ENCODE results near the gene NEO1. TPM values are rescaled to one million over a fixed set of nuclear protein-coding genes. Genes with fewer than 3 reads are reported as not detected.

The NEO1 gene
- polyA plus RNA-seq, 2 of the 4 experiments (the other 2 are of a cell fraction), result 29.1 to 30.3 TPM

GRCh38 chr15:73075160-73075859 is 23.0 kb downstream of the NEO1 start:
- Histone ChIP-seq H3K27ac (no peak overlapping the region), H3K4me3 (no peak overlapping the region), H3K4me1 (peaks cover 20% of the 10 kb centered on the region), H3K9me3 (no peaks in the 10 kb centered on the region), H3K4me2 (no peak overlapping the region)
- FAIRE-seq, result no peak
- ChIA-PET CTCF (interaction anchor here (0.7 kb wide), 1 partner anchor 30 kb away, joined by 3 read pairs; no protein-coding TSS in a partner anchor), POLR2A (no interaction called here)
- DNase-seq (ENCODE audit: low read depth in 1 of 2, low spot score in 1 of 2), result no peak
- ATAC-seq, result no peak; a peak in 1 of 6 replicates
- 67% methylated on average over 4 of the region's 4 CpGs for WGBS (ENCODE audit: missing lambda C conversion rate)
- no peak for TF ChIP-seq POLR2A (IDR thresholded peaks at IDR 0.05; ENCODE audit: low read length)
- TF ChIP-seq, protein P1, sequence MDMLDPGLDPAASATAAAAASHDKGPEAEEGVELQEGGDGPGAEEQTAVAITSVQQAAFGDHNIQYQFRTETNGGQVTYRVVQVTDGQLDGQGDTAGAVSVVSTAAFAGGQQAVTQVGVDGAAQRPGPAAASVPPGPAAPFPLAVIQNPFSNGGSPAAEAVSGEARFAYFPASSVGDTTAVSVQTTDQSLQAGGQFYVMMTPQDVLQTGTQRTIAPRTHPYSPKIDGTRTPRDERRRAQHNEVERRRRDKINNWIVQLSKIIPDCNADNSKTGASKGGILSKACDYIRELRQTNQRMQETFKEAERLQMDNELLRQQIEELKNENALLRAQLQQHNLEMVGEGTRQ (IDR thresholded peaks at IDR 0.05), result no peak
- no peak for TF ChIP-seq ELK1 (IDR thresholded peaks at IDR 0.05; ENCODE audit: low read depth, low read length)
- TF ChIP-seq HOXB13 (CRISPR knock-in tag; IDR thresholded peaks at IDR 0.05; ENCODE audit: low read depth), result no peak
- TF ChIP-seq HOXB5 (CRISPR knock-in tag; IDR thresholded peaks at IDR 0.05), result no peak
- no peak for TF ChIP-seq EHMT2 (IDR thresholded peaks at IDR 0.05; ENCODE audit: low read depth)
- TF ChIP-seq, protein P2, sequence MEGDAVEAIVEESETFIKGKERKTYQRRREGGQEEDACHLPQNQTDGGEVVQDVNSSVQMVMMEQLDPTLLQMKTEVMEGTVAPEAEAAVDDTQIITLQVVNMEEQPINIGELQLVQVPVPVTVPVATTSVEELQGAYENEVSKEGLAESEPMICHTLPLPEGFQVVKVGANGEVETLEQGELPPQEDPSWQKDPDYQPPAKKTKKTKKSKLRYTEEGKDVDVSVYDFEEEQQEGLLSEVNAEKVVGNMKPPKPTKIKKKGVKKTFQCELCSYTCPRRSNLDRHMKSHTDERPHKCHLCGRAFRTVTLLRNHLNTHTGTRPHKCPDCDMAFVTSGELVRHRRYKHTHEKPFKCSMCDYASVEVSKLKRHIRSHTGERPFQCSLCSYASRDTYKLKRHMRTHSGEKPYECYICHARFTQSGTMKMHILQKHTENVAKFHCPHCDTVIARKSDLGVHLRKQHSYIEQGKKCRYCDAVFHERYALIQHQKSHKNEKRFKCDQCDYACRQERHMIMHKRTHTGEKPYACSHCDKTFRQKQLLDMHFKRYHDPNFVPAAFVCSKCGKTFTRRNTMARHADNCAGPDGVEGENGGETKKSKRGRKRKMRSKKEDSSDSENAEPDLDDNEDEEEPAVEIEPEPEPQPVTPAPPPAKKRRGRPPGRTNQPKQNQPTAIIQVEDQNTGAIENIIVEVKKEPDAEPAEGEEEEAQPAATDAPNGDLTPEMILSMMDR (IDR thresholded peaks at IDR 0.05), result no peak
- TF ChIP-seq CEBPB (IDR thresholded peaks at IDR 0.05), result no peak
- TF ChIP-seq SMC3 (IDR thresholded peaks at IDR 0.05), result no peak
- TF ChIP-seq ZC3H11A (IDR thresholded peaks at IDR 0.05), result no peak

- ATAC-seq (no peak; a peak in 1 of 6 replicates), DNase-seq (ENCODE audit: low read depth in 1 of 2, low spot score in 1 of 2) (no peak), FAIRE-seq (no peak)
- peak overlapping the region; percentile 16; the same call in 1 of the 3 replicates for H3K4me2 ChIP-seq
- H3K4me1 ChIP-seq, result peaks cover 17% of the 10 kb centered on the region
- H3K9me3 ChIP-seq, result no peaks in the 10 kb centered on the region
- WGBS (ENCODE audit: missing lambda C conversion rate), result 92% methylated on average over 4 of the region's 4 CpGs
- H3K4me3 ChIP-seq, result no peak overlapping the region
- CTCF ChIA-PET, result interaction anchor here (0.7 to 2.4 kb wide), 12 partner anchors 8 to 478 kb away, joined by 3 to 12 read pairs (median 3); no protein-coding TSS in a partner anchor
- POLR2A ChIA-PET, result no interaction called here
- no peak overlapping the region for H3K27ac ChIP-seq
- no peak for TF ChIP-seq JUN (IDR thresholded peaks at IDR 0.05)
- TF ChIP-seq RNF2 (IDR thresholded peaks at IDR 0.05; ENCODE audit: borderline replicate concordance, low read depth), result no peak
These were observed 26.0 kb downstream of the NEO1 start for GRCh38 chr15:73078291-73078690.

- ChIA-PET CTCF (interaction anchor here (0.7 to 2.4 kb wide), 11 partner anchors 15 to 357 kb away, joined by 3 to 12 read pairs (median 3); no protein-coding TSS in a partner anchor), POLR2A (no interaction called here)
- WGBS (ENCODE audit: missing lambda C conversion rate), result 85% methylated on average over 2 of the region's 2 CpGs
- ATAC-seq (peak in 1 of 2 experiments; percentile 26; a peak in 1 of 6 replicates), DNase-seq (ENCODE audit: low read depth in 1 of 2, low spot score in 1 of 2) (peak in 1 of 2 experiments; percentile 28), FAIRE-seq (peak; percentile 43)
- Histone ChIP-seq H3K27ac (no peak overlapping the region), H3K9me3 (no peaks in the 10 kb centered on the region), H3K4me3 (no peak overlapping the region), H3K4me2 (peak overlapping the region; percentile 16; the same call in 1 of the 3 replicates), H3K4me1 (peaks cover 17% of the 10 kb centered on the region)
- TF ChIP-seq FOXS1 (CRISPR knock-in tag; IDR thresholded peaks at IDR 0.05) (no peak), CEBPB (IDR thresholded peaks at IDR 0.05) (peak; percentile 65 to 77)
These were observed 26.5 kb downstream of the NEO1 start for GRCh38 chr15:73078722-73079121.

DNA sequence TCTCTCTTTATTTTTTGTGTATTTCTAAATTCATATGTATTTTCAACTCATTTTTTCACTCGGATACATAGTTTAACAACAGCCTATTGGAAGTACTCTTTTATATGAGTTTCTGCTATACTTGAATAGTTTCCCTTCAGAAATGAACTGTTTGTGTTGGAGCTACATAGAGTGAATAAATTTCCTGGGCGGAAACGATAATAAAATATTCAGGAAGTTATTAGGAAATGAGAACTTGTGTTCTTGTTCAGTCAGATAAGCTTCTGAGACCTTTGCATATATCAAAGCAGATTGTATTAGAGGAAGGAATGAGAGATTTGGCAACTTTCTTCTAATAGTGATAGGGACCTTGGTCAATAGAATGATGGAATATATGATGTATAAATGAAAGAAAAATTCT is 27.3 kb downstream of the NEO1 start:
- DNase-seq (ENCODE audit: low read depth in 1 of 2, low spot score in 1 of 2) (no peak), ATAC-seq (no peak), FAIRE-seq (no peak)
- CTCF ChIA-PET, result interaction anchor here (0.8 to 2.4 kb wide), 6 partner anchors 16 to 297 kb away, joined by 3 to 12 read pairs (median 4); no protein-coding TSS in a partner anchor
- Histone ChIP-seq H3K4me3 (no peak overlapping the region), H3K4me1 (peaks cover 17% of the 10 kb centered on the region), H3K4me2 (no peak overlapping the region), H3K9me3 (no peaks in the 10 kb centered on the region), H3K27ac (no peak overlapping the region)
- POLR2A ChIA-PET, result no interaction called here
- TF ChIP-seq ZFP36 (IDR thresholded peaks at IDR 0.05; ENCODE audit: borderline replicate concordance, partially characterized antibody), result no peak
- no peak for TF ChIP-seq NPAS2 (CRISPR knock-in tag; IDR thresholded peaks at IDR 0.05; ENCODE audit: borderline replicate concordance)
- no peak for TF ChIP-seq KDM5A (IDR thresholded peaks at IDR 0.05)
- TF ChIP-seq CEBPB (IDR thresholded peaks at IDR 0.05), result no peak
- TF ChIP-seq POLR2A (IDR thresholded peaks at IDR 0.05; ENCODE audit: low read length), result no peak
- TF ChIP-seq NR3C1 (IDR thresholded peaks at IDR 0.05), result no peak
- TF ChIP-seq MAFK (IDR thresholded peaks at IDR 0.05; ENCODE audit: partially characterized antibody), result no peak
- TF ChIP-seq HOXB13 (CRISPR knock-in tag; IDR thresholded peaks at IDR 0.05; ENCODE audit: low read depth), result no peak
- TF ChIP-seq EP300 (IDR thresholded peaks at IDR 0.05), result no peak
- no peak for TF ChIP-seq HEYL (CRISPR knock-in tag; IDR thresholded peaks at IDR 0.05)
- no peak for TF ChIP-seq MAZ (IDR thresholded peaks at IDR 0.05; ENCODE audit: borderline replicate concordance, low read depth, low read length)
- no peak for TF ChIP-seq CHD2 (IDR thresholded peaks at IDR 0.05; ENCODE audit: low read length, partially characterized antibody)
- TF ChIP-seq FOXS1 (CRISPR knock-in tag; IDR thresholded peaks at IDR 0.05), result no peak
- 86% methylated on average over 3 of the region's 3 CpGs for WGBS (ENCODE audit: missing lambda C conversion rate)
